ENCODE data around the gene MMP11.

The MMP11 gene

GRCh38 chr22:23759566-23759965 is 13.1 kb upstream of the MMP11 start:
- ATAC-seq (ENCODE audit: low read depth) (no peak), DNase-seq (ENCODE audit: low spot score) (no peak)
- Histone ChIP-seq H3K9me3 (ENCODE audit: severe bottlenecking) (no peaks in the 10 kb centered on the region), H3K4me3 (ENCODE audit: severe bottlenecking) (no peak overlapping the region), H3K27me3 (ENCODE audit: insufficient read depth, poor library complexity, severe bottlenecking) (no peaks in the 10 kb centered on the region), H3K27ac (ENCODE audit: poor library complexity, severe bottlenecking) (no peak overlapping the region), H3K36me3 (ENCODE audit: low read depth) (no peaks in the 10 kb centered on the region), H3K4me1 (ENCODE audit: insufficient read depth, poor library complexity, severe bottlenecking) (no peaks in the 10 kb centered on the region)
- no peak for TF ChIP-seq CTCF (IDR thresholded peaks at IDR 0.05; ENCODE audit: poor library complexity, severe bottlenecking)

- Histone ChIP-seq H3K9me3 (ENCODE audit: severe bottlenecking) (no peaks in the 10 kb centered on the region), H3K4me1 (ENCODE audit: insufficient read depth, poor library complexity, severe bottlenecking) (no peaks in the 10 kb centered on the region), H3K4me3 (ENCODE audit: severe bottlenecking) (no peak overlapping the region), H3K27ac (ENCODE audit: poor library complexity, severe bottlenecking) (no peak overlapping the region), H3K27me3 (ENCODE audit: insufficient read depth, poor library complexity, severe bottlenecking) (no peaks in the 10 kb centered on the region), H3K36me3 (ENCODE audit: low read depth) (no peaks in the 10 kb centered on the region)
- ATAC-seq (ENCODE audit: low read depth) (no peak), DNase-seq (ENCODE audit: low spot score) (no peak)
- TF ChIP-seq CTCF (IDR thresholded peaks at IDR 0.05; ENCODE audit: poor library complexity, severe bottlenecking): no peak
Observed at GRCh38 chr22:23760056-23760455, 12.6 kb upstream of the MMP11 start.

- H3K36me3 ChIP-seq (ENCODE audit: low read depth): no peaks in the 10 kb centered on the region
- H3K4me3 ChIP-seq (ENCODE audit: severe bottlenecking): no peak within 1 kb of the TSS
- TF ChIP-seq CTCF (IDR thresholded peaks at IDR 0.05; ENCODE audit: poor library complexity, severe bottlenecking): no peak
- no peaks in the 10 kb centered on the region for H3K4me1 ChIP-seq (ENCODE audit: insufficient read depth, poor library complexity, severe bottlenecking)
- H3K27me3 ChIP-seq (ENCODE audit: insufficient read depth, poor library complexity, severe bottlenecking): no peaks in the 10 kb centered on the region
- no peaks in the 10 kb centered on the region for H3K9me3 ChIP-seq (ENCODE audit: severe bottlenecking)
- DNase-seq (ENCODE audit: low spot score) (no peak), ATAC-seq (ENCODE audit: low read depth) (peak; percentile 22; the same call in 1 of the 3 replicates)
- H3K27ac ChIP-seq (ENCODE audit: poor library complexity, severe bottlenecking): peak within 1 kb of the TSS; percentile 19
Observed at GRCh38 chr22:23762842-23763578, 9.6 kb upstream of the MMP11 start, which contains the start of gene C22orf15. C22orf15 (plus strand) TSS chr22:23762990; CDS start chr22:23763307, 317 bp downstream.

GRCh38 chr22:23763579-23763945 is 9.1 kb upstream of the MMP11 start:
- DNase-seq (ENCODE audit: low spot score): no peak
- no peak overlapping the region for H3K4me3 ChIP-seq (ENCODE audit: severe bottlenecking)
- no peaks in the 10 kb centered on the region for H3K27me3 ChIP-seq (ENCODE audit: insufficient read depth, poor library complexity, severe bottlenecking)
- ATAC-seq (ENCODE audit: low read depth): no peak
- TF ChIP-seq CTCF (IDR thresholded peaks at IDR 0.05; ENCODE audit: poor library complexity, severe bottlenecking): no peak
- H3K9me3 ChIP-seq (ENCODE audit: severe bottlenecking): no peaks in the 10 kb centered on the region
- H3K4me1 ChIP-seq (ENCODE audit: insufficient read depth, poor library complexity, severe bottlenecking): no peaks in the 10 kb centered on the region
- H3K36me3 ChIP-seq (ENCODE audit: low read depth): no peaks in the 10 kb centered on the region
- no peak overlapping the region for H3K27ac ChIP-seq (ENCODE audit: poor library complexity, severe bottlenecking)

GRCh38 chr22:23763954-23764353 is 8.7 kb upstream of the MMP11 start:
- H3K9me3 ChIP-seq (ENCODE audit: severe bottlenecking): no peaks in the 10 kb centered on the region
- TF ChIP-seq CTCF (IDR thresholded peaks at IDR 0.05; ENCODE audit: poor library complexity, severe bottlenecking): no peak
- no peak for ATAC-seq (ENCODE audit: low read depth)
- no peaks in the 10 kb centered on the region for H3K4me1 ChIP-seq (ENCODE audit: insufficient read depth, poor library complexity, severe bottlenecking)
- no peak for DNase-seq (ENCODE audit: low spot score)
- H3K4me3 ChIP-seq (ENCODE audit: severe bottlenecking): no peak overlapping the region
- H3K36me3 ChIP-seq (ENCODE audit: low read depth): no peaks in the 10 kb centered on the region
- H3K27me3 ChIP-seq (ENCODE audit: insufficient read depth, poor library complexity, severe bottlenecking): no peaks in the 10 kb centered on the region
- H3K27ac ChIP-seq (ENCODE audit: poor library complexity, severe bottlenecking): no peak overlapping the region

All from RWPE2 (cell line).